Measurements from ENCODE around the gene HGS. TPM values are rescaled to one million over a fixed set of nuclear protein-coding genes. Genes with fewer than 3 reads are reported as not detected.

HGS gene
- total RNA-seq, 1 experiment from 2014 or later, result 240 TPM

- intact Hi-C loops (cut with micrococcal nuclease; ENCODE audit: unreplicated experiment), result no loop called here
- peaks cover 4% of the 10 kb centered on the region for H3K36me3 ChIP-seq (ENCODE audit: control insufficient read depth, insufficient read depth, low read length)
- peak; percentile 19; the same call in 1 of the 2 replicates for ATAC-seq
- no peak for DNase-seq (ENCODE audit: low read depth, low spot score)
- no peaks in the 10 kb centered on the region for H3K9me3 ChIP-seq (ENCODE audit: control insufficient read depth, insufficient read depth, low read depth, low read length)
- no TSS peak for BruUV-seq (replicated peaks)
- POLR2A ChIA-PET, result no interaction called here
- no peaks in the 10 kb centered on the region for H3K27me3 ChIP-seq (ENCODE audit: control insufficient read depth, insufficient read depth, low read length)
- CTCF ChIA-PET, result no interaction called here
- no peak overlapping the region for H3K27ac ChIP-seq (ENCODE audit: low read length)
- no peak overlapping the region for H3K4me3 ChIP-seq (ENCODE audit: low read depth in 2 of 2, low read length in 2 of 2)
- peaks cover 10% of the 10 kb centered on the region for H3K4me1 ChIP-seq (ENCODE audit: control insufficient read depth, insufficient read depth, low read length)
- in situ Hi-C loops (cut with HindIII; ENCODE audit: low pct_unique_long_range_greater_than_20kb, low sequenced_read_pairs), result no loop called here
- TF ChIP-seq SIN3A (IDR thresholded peaks at IDR 0.05; ENCODE audit: borderline replicate concordance, insufficient read depth, low read depth, low read length) (no peak), REST (IDR thresholded peaks at IDR 0.05; ENCODE audit: insufficient read depth in 1 of 2, low read depth in 2 of 2, low read length in 1 of 2) (no peak), POLR2AphosphoS5 (IDR thresholded peaks at IDR 0.05; ENCODE audit: low read depth, low read length) (no peak), CTCF (IDR thresholded peaks at IDR 0.05) (no peak), TCF7L2 (IDR thresholded peaks at IDR 0.05; ENCODE audit: low read depth, low read length) (no peak)
These were observed 6.9 kb upstream of the HGS start for GRCh38 chr17:81676906-81677305.

- no peak for TF ChIP-seq REST (IDR thresholded peaks at IDR 0.05; ENCODE audit: insufficient read depth in 1 of 2, low read depth in 2 of 2, low read length in 1 of 2)
- TF ChIP-seq POLR2AphosphoS5 (IDR thresholded peaks at IDR 0.05; ENCODE audit: low read depth, low read length), result no peak
- TF ChIP-seq SIN3A (IDR thresholded peaks at IDR 0.05; ENCODE audit: borderline replicate concordance, insufficient read depth, low read depth, low read length), result no peak
- POLR2A ChIA-PET, result interaction anchor here (0.6 kb wide), 1 partner anchor 116 kb away, joined by 5 read pairs; no protein-coding TSS in a partner anchor
- Histone ChIP-seq H3K36me3 (ENCODE audit: control insufficient read depth, insufficient read depth, low read length) (peaks cover 11% of the 10 kb centered on the region; the same call in 1 of the 2 replicates), H3K27me3 (ENCODE audit: control insufficient read depth, insufficient read depth, low read length) (no peaks in the 10 kb centered on the region), H3K4me1 (ENCODE audit: control insufficient read depth, insufficient read depth, low read length) (peaks cover 17% of the 10 kb centered on the region), H3K9me3 (ENCODE audit: control insufficient read depth, insufficient read depth, low read depth, low read length) (no peaks in the 10 kb centered on the region), H3K27ac (ENCODE audit: low read length) (no peak overlapping the region), H3K4me3 (ENCODE audit: low read depth in 2 of 2, low read length in 2 of 2) (no peak overlapping the region)
- in situ Hi-C loops (cut with HindIII; ENCODE audit: low pct_unique_long_range_greater_than_20kb, low sequenced_read_pairs), result no loop called here
- no peak for ATAC-seq
- DNase-seq (ENCODE audit: low read depth, low spot score), result no peak
- BruUV-seq (replicated peaks), result no TSS peak
- intact Hi-C loops (cut with micrococcal nuclease; ENCODE audit: unreplicated experiment), result no loop called here
- CTCF ChIA-PET, result interaction anchor here (0.7 kb wide), 1 partner anchor 13 kb away, joined by 5 read pairs; no protein-coding TSS in a partner anchor
These were observed 3.7 kb upstream of the HGS start for GRCh38 chr17:81680150-81680549.

Measured in Panc1 (cell line).